ENCODE results near the gene HBP1. TPM values are rescaled to one million over a fixed set of nuclear protein-coding genes. Genes with fewer than 3 reads are reported as not detected.
"Not testable (repeated sequence)": the region's sequence is repeated elsewhere in the genome, so short reads cannot be mapped to it uniquely, and the experiment has no call there.

The HBP1 gene
- total and polyA plus RNA-seq, 4 experiments from 2014 or later, result 71.6 to 116 (median 105) TPM

- Mint-ChIP-seq H3K9me3 (peaks cover 0 to 4% (median 0%) of the 10 kb centered on the region in 8 donors), H3K36me3 (no peaks in the 10 kb centered on the region), H3K27me3 (peaks cover 0 to 2% of the 10 kb centered on the region in 2 donors), H3K27ac (no peak overlapping the region), H3K4me1 (peaks cover 0 to 2% (median 0%) of the 10 kb centered on the region in 4 donors), H3K4me3 (no peak overlapping the region)
- no peak for DNase-seq
- ChIA-PET POLR2A (ENCODE audit: partially characterized antibody) (no interaction called here), CTCF (ENCODE audit: partially characterized antibody) (no interaction called here)
- Histone ChIP-seq H3K4me3 (ENCODE audit: low read length in 2 of 2) (no peak overlapping the region), H3K9me3 (ENCODE audit: control insufficient read depth in 1 of 2, low read length in 2 of 2) (no peaks in the 10 kb centered on the region), H3K27ac (ENCODE audit: low read depth, low read length) (no peak overlapping the region), H3K4me1 (ENCODE audit: insufficient read depth, low read length) (no peaks in the 10 kb centered on the region), H3K36me3 (ENCODE audit: insufficient read depth, low read length) (no peaks in the 10 kb centered on the region), H3K27me3 (ENCODE audit: insufficient read depth, low read length) (no peaks in the 10 kb centered on the region)
- intact Hi-C loops (cut with micrococcal nuclease), result loop anchor here (5.0 kb wide), 4 partner anchors 288 to 992 kb away; partner anchors contain the start of genes CCDC71L and PIK3CG
These were observed 14.0 kb upstream of the HBP1 start for GRCh38 chr7:107154826-107155225.

DNA sequence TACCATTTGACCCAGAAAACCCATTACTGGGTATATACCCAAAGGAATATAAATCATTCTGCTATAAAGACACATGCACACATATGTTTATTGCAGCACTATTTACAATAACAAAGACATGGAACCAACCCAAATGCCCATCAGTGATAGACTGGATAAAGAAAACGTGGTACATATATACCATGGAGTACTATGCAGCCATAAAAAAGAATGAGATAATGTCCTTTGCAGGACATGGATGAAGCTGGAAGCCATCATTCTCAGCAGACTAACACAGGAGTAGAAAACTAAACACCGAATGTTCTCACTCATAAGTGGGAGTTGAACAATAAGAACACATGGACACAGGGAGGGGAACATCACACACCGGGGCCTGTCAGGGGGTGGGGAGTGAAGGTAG, 13.1 kb upstream of the HBP1 start:
- H3K4me1 Mint-ChIP-seq; H3K9me3 ChIP-seq (ENCODE audit: control insufficient read depth in 1 of 2, low read length in 2 of 2); H3K36me3 ChIP-seq (ENCODE audit: insufficient read depth, low read length); DNase-seq; CTCF ChIA-PET (ENCODE audit: partially characterized antibody); H3K4me1 ChIP-seq (ENCODE audit: insufficient read depth, low read length); H3K9me3 Mint-ChIP-seq; H3K27ac ChIP-seq (ENCODE audit: low read depth, low read length); H3K27me3 ChIP-seq (ENCODE audit: insufficient read depth, low read length); intact Hi-C loops (cut with micrococcal nuclease); H3K36me3 Mint-ChIP-seq; H3K4me3 Mint-ChIP-seq; H3K27me3 Mint-ChIP-seq; H3K4me3 ChIP-seq (ENCODE audit: low read length in 2 of 2): not testable (repeated sequence)
- H3K27ac Mint-ChIP-seq, result peak overlapping the region in 2 of 7 donors; percentile 18 to 46
- POLR2A ChIA-PET (ENCODE audit: partially characterized antibody), result interaction anchor here (1.8 kb wide), 1 partner anchor 13 kb away, joined by 6 read pairs; the partner anchor contains the start of gene HBP1

- no peaks in the 10 kb centered on the region for H3K4me1 Mint-ChIP-seq
- ChIA-PET POLR2A (ENCODE audit: partially characterized antibody) (interaction anchor here (1.1 to 1.8 kb wide), 2 partner anchors 9 to 11 kb away, joined by 3 to 6 read pairs; partner anchors contain the start of gene HBP1), CTCF (ENCODE audit: partially characterized antibody) (no interaction called here)
- H3K27ac ChIP-seq (ENCODE audit: low read depth, low read length), result no peak overlapping the region
- intact Hi-C loops (cut with micrococcal nuclease), result no loop called here
- no peaks in the 10 kb centered on the region for H3K36me3 Mint-ChIP-seq
- no peak for DNase-seq
- H3K36me3 ChIP-seq (ENCODE audit: insufficient read depth, low read length), result no peaks in the 10 kb centered on the region
- no peaks in the 10 kb centered on the region for H3K27me3 ChIP-seq (ENCODE audit: insufficient read depth, low read length)
- peaks cover 0 to 4% (median 0%) of the 10 kb centered on the region in 8 donors for H3K9me3 Mint-ChIP-seq
- H3K4me3 Mint-ChIP-seq, result no peak overlapping the region
- no peaks in the 10 kb centered on the region for H3K9me3 ChIP-seq (ENCODE audit: control insufficient read depth in 1 of 2, low read length in 2 of 2)
- H3K27ac Mint-ChIP-seq, result no peak overlapping the region
- H3K4me3 ChIP-seq (ENCODE audit: low read length in 2 of 2), result no peak overlapping the region
- peaks cover 0 to 2% of the 10 kb centered on the region in 2 donors for H3K27me3 Mint-ChIP-seq
- H3K4me1 ChIP-seq (ENCODE audit: insufficient read depth, low read length), result no peaks in the 10 kb centered on the region
These were observed 11.7 kb upstream of the HBP1 start for GRCh38 chr7:107157091-107157490.

DNA sequence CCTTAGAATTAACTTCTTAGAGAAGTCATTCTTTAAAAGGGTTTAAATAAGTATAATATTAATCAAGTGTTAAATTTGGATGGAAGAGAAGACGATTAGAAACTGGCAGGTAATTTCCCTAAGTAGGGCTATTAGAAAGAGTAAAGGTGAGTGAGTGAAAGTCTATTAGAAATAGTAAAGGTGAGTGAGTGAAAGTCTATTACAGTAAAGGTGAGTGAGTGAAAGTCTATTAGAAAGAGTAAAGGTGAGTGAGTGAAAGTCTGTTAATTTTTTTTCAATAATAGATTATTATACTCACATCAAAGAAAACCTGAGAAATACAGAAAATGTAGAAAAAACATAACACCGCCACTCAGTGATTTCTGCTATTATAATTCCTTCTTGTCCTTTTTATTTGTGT, 10.8 kb upstream of the HBP1 start:
- no peaks in the 10 kb centered on the region for H3K36me3 Mint-ChIP-seq
- Histone ChIP-seq H3K27me3 (ENCODE audit: insufficient read depth, low read length) (no peaks in the 10 kb centered on the region), H3K36me3 (ENCODE audit: insufficient read depth, low read length) (no peaks in the 10 kb centered on the region), H3K9me3 (ENCODE audit: control insufficient read depth in 1 of 2, low read length in 2 of 2) (no peaks in the 10 kb centered on the region), H3K4me1 (ENCODE audit: insufficient read depth, low read length) (no peaks in the 10 kb centered on the region), H3K4me3 (ENCODE audit: low read length in 2 of 2) (no peak overlapping the region), H3K27ac (ENCODE audit: low read depth, low read length) (no peak overlapping the region)
- no peak overlapping the region for H3K27ac Mint-ChIP-seq
- no peaks in the 10 kb centered on the region for H3K4me1 Mint-ChIP-seq
- intact Hi-C loops (cut with micrococcal nuclease), result no loop called here
- DNase-seq, result no peak
- no peak overlapping the region for H3K4me3 Mint-ChIP-seq
- POLR2A ChIA-PET (ENCODE audit: partially characterized antibody), result no interaction called here
- H3K9me3 Mint-ChIP-seq, result peaks cover 0 to 4% (median 0%) of the 10 kb centered on the region in 8 donors
- H3K27me3 Mint-ChIP-seq, result peaks cover 0 to 2% of the 10 kb centered on the region in 2 donors
- CTCF ChIA-PET (ENCODE audit: partially characterized antibody), result no interaction called here

- H3K4me3 Mint-ChIP-seq, result no peak overlapping the region
- peaks cover 0 to 4% (median 0%) of the 10 kb centered on the region in 8 donors for H3K9me3 Mint-ChIP-seq
- no peaks in the 10 kb centered on the region for H3K27me3 ChIP-seq (ENCODE audit: insufficient read depth, low read length)
- H3K4me1 Mint-ChIP-seq, result peaks cover 0 to 1% (median 0%) of the 10 kb centered on the region in 4 donors
- H3K27me3 Mint-ChIP-seq, result peaks cover 1 to 2% of the 10 kb centered on the region in 2 donors
- CTCF ChIA-PET (ENCODE audit: partially characterized antibody), result no interaction called here
- no peaks in the 10 kb centered on the region for H3K36me3 ChIP-seq (ENCODE audit: insufficient read depth, low read length)
- H3K4me3 ChIP-seq (ENCODE audit: low read length in 2 of 2), result no peak overlapping the region
- no peaks in the 10 kb centered on the region for H3K9me3 ChIP-seq (ENCODE audit: control insufficient read depth in 1 of 2, low read length in 2 of 2)
- POLR2A ChIA-PET (ENCODE audit: partially characterized antibody), result no interaction called here
- no peaks in the 10 kb centered on the region for H3K4me1 ChIP-seq (ENCODE audit: insufficient read depth, low read length)
- H3K36me3 Mint-ChIP-seq, result no peaks in the 10 kb centered on the region
- no peak overlapping the region for H3K27ac Mint-ChIP-seq
- no peak overlapping the region for H3K27ac ChIP-seq (ENCODE audit: low read depth, low read length)
- no peak for DNase-seq
- intact Hi-C loops (cut with micrococcal nuclease), result loop anchor here (10.0 kb wide), 1 partner anchor 116 kb away; the partner anchor contains the start of gene PRKAR2B
These were observed 8.4 kb upstream of the HBP1 start for GRCh38 chr7:107160389-107160788.

DNA sequence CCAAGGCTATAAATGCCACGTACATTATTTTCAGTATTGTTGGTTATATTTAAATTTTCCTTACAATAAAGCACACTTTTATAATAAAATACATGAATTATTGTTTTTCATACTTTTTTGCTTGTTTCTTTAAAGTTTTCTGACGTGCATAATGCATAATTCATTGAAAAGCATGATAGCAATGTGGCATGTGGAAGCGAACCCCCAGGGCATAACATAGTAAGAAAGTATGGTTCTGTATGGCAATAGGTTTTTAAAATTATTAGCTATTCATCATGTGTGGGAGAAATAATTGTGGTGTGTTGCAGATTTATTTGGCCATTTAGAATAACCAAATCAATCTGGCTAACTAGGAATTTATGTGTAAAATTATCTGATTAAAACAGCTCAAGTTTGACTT, 7.4 kb upstream of the HBP1 start:
- CTCF ChIA-PET (ENCODE audit: partially characterized antibody), result interaction anchor here (1.1 kb wide), 1 partner anchor 13 kb away, joined by 3 read pairs; no protein-coding TSS in a partner anchor

DNA sequence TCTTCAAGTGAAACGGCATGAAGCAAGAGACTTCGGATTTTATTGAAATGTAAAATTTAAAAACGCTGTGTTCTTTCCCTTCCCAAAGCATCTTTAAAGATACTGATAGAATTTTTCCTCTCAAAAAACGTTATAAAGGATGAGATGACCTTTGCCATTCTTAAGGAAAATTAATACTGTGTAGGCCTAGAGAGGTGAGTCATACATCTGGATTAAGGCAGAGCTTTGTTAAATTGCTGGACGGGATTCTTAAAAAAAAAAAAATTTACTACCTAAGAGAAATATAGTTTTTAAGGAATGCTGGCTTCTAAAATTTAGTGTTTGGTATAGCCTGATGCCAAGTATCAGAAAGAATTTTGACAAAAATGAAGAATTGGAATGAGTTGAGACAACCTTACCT, 6.3 kb upstream of the HBP1 start:
- H3K4me3 Mint-ChIP-seq, result no peak overlapping the region
- no peak overlapping the region for H3K27ac ChIP-seq (ENCODE audit: low read depth, low read length)
- POLR2A ChIA-PET (ENCODE audit: partially characterized antibody), result no interaction called here
- no peaks in the 10 kb centered on the region for H3K9me3 Mint-ChIP-seq
- intact Hi-C loops (cut with micrococcal nuclease), result loop anchor here (10.0 kb wide), 1 partner anchor 118 kb away; the partner anchor contains the start of gene PRKAR2B
- H3K27me3 ChIP-seq (ENCODE audit: insufficient read depth, low read length), result no peaks in the 10 kb centered on the region
- no peaks in the 10 kb centered on the region for H3K36me3 Mint-ChIP-seq
- H3K36me3 ChIP-seq (ENCODE audit: insufficient read depth, low read length), result no peaks in the 10 kb centered on the region
- H3K9me3 ChIP-seq (ENCODE audit: control insufficient read depth in 1 of 2, low read length in 2 of 2), result no peaks in the 10 kb centered on the region
- CTCF ChIA-PET (ENCODE audit: partially characterized antibody), result interaction anchor here (1.1 kb wide), 1 partner anchor 14 kb away, joined by 3 read pairs; no protein-coding TSS in a partner anchor
- H3K27me3 Mint-ChIP-seq, result peaks cover 1 to 3% of the 10 kb centered on the region in 2 donors
- no peak overlapping the region for H3K27ac Mint-ChIP-seq
- H3K4me3 ChIP-seq (ENCODE audit: low read length in 2 of 2), result no peak overlapping the region
- H3K4me1 ChIP-seq (ENCODE audit: insufficient read depth, low read length), result peaks cover 9% of the 10 kb centered on the region
- H3K4me1 Mint-ChIP-seq, result peaks cover 1 to 11% (median 3%) of the 10 kb centered on the region in 4 donors
- no peak for DNase-seq

More for the DNA sequence above, 7.4 kb upstream of the HBP1 start:
- Mint-ChIP-seq H3K27ac (no peak overlapping the region), H3K36me3 (no peaks in the 10 kb centered on the region), H3K4me1 (peaks cover 0 to 5% (median under 1%) of the 10 kb centered on the region in 4 donors), H3K9me3 (no peaks in the 10 kb centered on the region), H3K4me3 (no peak overlapping the region), H3K27me3 (peaks cover 1 to 3% of the 10 kb centered on the region in 2 donors)
- Histone ChIP-seq H3K4me3 (ENCODE audit: low read length in 2 of 2) (no peak overlapping the region), H3K9me3 (ENCODE audit: control insufficient read depth in 1 of 2, low read length in 2 of 2) (no peaks in the 10 kb centered on the region), H3K36me3 (ENCODE audit: insufficient read depth, low read length) (no peaks in the 10 kb centered on the region), H3K4me1 (ENCODE audit: insufficient read depth, low read length) (no peaks in the 10 kb centered on the region), H3K27ac (ENCODE audit: low read depth, low read length) (no peak overlapping the region), H3K27me3 (ENCODE audit: insufficient read depth, low read length) (no peaks in the 10 kb centered on the region)
- intact Hi-C loops (cut with micrococcal nuclease), result loop anchor here (10.0 kb wide), 1 partner anchor 117 kb away; the partner anchor contains the start of gene PRKAR2B
- DNase-seq, result no peak
- POLR2A ChIA-PET (ENCODE audit: partially characterized antibody), result interaction anchor here (0.6 kb wide), 1 partner anchor 609 kb away, joined by 3 read pairs; no protein-coding TSS in a partner anchor
